ENCODE measurements around the gene ICAM2. TPM values are rescaled to one million over a fixed set of nuclear protein-coding genes. Genes with fewer than 3 reads are reported as not detected.

The ICAM2 gene
- total and polyA plus RNA-seq, 2 donors (not counting 1 experiment from before 2014, with no cell fraction given) = 48.7 to 149 TPM

DNA sequence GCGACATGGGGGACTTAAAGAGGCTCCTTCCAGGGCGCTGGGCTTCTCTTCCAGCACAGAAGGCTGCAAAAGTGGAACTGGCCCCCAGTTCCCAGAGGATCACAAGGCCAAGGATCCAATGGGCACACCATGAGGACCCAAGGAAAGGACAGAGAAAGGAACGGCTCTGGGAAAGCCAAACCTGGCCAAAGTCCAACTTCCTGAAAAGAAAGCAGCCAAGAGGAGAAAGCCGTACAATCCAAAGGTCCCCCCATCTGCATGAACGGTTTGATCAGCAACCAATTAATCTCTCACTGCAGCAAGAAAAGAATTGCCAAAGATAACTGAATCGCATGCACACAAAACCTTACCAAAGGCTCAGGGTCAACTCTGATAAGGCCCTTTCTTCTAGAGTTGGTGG lies 19.8 kb upstream of the ICAM2 start:
- CTCF ChIA-PET = interaction anchor here (1.5 kb wide), 1 partner anchor 12 kb away, joined by 4 read pairs; no protein-coding TSS in a partner anchor
- H3K27me3 Mint-ChIP-seq = no peaks in the 10 kb centered on the region
- no peak overlapping the region for H3K27ac Mint-ChIP-seq
- Histone ChIP-seq H3K4me3 (ENCODE audit: control extremely low read depth in 1 of 5, extremely low read depth in 1 of 5, insufficient read depth in 1 of 5, low read depth in 2 of 5, low read length in 4 of 5) (no peak overlapping the region), H3K36me3 (replicated peaks in 1 of 2; ENCODE audit: control extremely low read depth in 1 of 2, control insufficient read depth in 1 of 2, extremely low read depth in 1 of 2, insufficient read depth in 2 of 2, low read length in 1 of 2) (peaks cover 0 to 9% of the 10 kb centered on the region in 2 experiments), H4K20me1 (ENCODE audit: control insufficient read depth, insufficient read depth, low read length, poor library complexity, severe bottlenecking) (no peaks in the 10 kb centered on the region), H3K4me1 (ENCODE audit: control insufficient read depth in 2 of 2, insufficient read depth in 2 of 2, low read length in 2 of 2) (no peaks in the 10 kb centered on the region), H3K4me2 (replicated peaks; ENCODE audit: low read depth, low read length, poor library complexity, severe bottlenecking) (no peak overlapping the region), H3K79me2 (ENCODE audit: control insufficient read depth, insufficient read depth, low read length) (no peaks in the 10 kb centered on the region), H2AFZ (ENCODE audit: insufficient read depth, low read depth, low read length, poor library complexity, severe bottlenecking) (no peak overlapping the region), H3K9me3 (ENCODE audit: control extremely low read depth in 1 of 3, control insufficient read depth in 2 of 3, insufficient read depth in 1 of 3, low read length in 2 of 3) (no peaks in the 10 kb centered on the region), H3K27me3 (replicated peaks in 1 of 4; ENCODE audit: control extremely low read depth in 1 of 4, control insufficient read depth in 3 of 4, insufficient read depth in 4 of 4, low read length in 3 of 4) (no peaks in the 10 kb centered on the region), H3K27ac (ENCODE audit: low read length in 2 of 2) (no peak overlapping the region), H3K9ac (ENCODE audit: low read length) (no peak overlapping the region)
- DNase-seq (no peak), ATAC-seq (ENCODE audit: low read depth) (no peak)
- H3K4me1 Mint-ChIP-seq = no peaks in the 10 kb centered on the region
- 97% methylated on average over 3 of the region's 6 CpGs for WGBS (ENCODE audit: insufficient coverage)
- intact Hi-C loops (cut with micrococcal nuclease) = no loop called here
- no peaks in the 10 kb centered on the region for H3K9me3 Mint-ChIP-seq (ENCODE audit: insufficient read depth)
- POLR2A ChIA-PET = no interaction called here
- H3K4me3 Mint-ChIP-seq = no peak overlapping the region
- TF ChIP-seq, protein P1, sequence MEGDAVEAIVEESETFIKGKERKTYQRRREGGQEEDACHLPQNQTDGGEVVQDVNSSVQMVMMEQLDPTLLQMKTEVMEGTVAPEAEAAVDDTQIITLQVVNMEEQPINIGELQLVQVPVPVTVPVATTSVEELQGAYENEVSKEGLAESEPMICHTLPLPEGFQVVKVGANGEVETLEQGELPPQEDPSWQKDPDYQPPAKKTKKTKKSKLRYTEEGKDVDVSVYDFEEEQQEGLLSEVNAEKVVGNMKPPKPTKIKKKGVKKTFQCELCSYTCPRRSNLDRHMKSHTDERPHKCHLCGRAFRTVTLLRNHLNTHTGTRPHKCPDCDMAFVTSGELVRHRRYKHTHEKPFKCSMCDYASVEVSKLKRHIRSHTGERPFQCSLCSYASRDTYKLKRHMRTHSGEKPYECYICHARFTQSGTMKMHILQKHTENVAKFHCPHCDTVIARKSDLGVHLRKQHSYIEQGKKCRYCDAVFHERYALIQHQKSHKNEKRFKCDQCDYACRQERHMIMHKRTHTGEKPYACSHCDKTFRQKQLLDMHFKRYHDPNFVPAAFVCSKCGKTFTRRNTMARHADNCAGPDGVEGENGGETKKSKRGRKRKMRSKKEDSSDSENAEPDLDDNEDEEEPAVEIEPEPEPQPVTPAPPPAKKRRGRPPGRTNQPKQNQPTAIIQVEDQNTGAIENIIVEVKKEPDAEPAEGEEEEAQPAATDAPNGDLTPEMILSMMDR (IDR thresholded peaks at IDR 0.05) = no peak
- no peak for TF ChIP-seq EZH2 (IDR thresholded peaks at IDR 0.05; ENCODE audit: borderline replicate concordance, insufficient read depth, low read depth, low read length, poor library complexity, severe bottlenecking)

DNA sequence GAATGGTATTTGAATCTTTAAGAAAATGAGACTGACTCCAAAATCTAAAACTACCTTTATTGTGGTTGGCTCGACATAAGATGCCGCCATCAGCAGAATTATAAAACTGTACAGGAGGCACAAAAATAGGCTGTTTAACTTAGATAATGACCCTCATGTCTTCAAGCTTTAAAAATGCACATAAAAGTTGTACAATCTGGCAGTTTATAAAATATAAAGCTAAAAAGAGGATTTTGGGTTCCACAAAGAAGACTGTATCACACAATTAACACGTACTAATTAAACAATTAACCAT lies 18.6 kb upstream of the ICAM2 start:
- no peak overlapping the region for H3K4me3 Mint-ChIP-seq
- H3K9me3 Mint-ChIP-seq (ENCODE audit: insufficient read depth) = no peaks in the 10 kb centered on the region
- H3K27me3 ChIP-seq (replicated peaks in 1 of 4; ENCODE audit: control extremely low read depth in 1 of 4, control insufficient read depth in 3 of 4, insufficient read depth in 4 of 4, low read length in 3 of 4) = no peaks in the 10 kb centered on the region
- no peak overlapping the region for H3K4me3 ChIP-seq (ENCODE audit: control extremely low read depth in 1 of 5, extremely low read depth in 1 of 5, insufficient read depth in 1 of 5, low read depth in 2 of 5, low read length in 4 of 5)
- ATAC-seq (ENCODE audit: low read depth) = no peak
- H3K9ac ChIP-seq (ENCODE audit: low read length) = no peak overlapping the region
- no peaks in the 10 kb centered on the region for H3K79me2 ChIP-seq (ENCODE audit: control insufficient read depth, insufficient read depth, low read length)
- DNase-seq = no peak
- H3K27me3 Mint-ChIP-seq = no peaks in the 10 kb centered on the region
- H2AFZ ChIP-seq (ENCODE audit: insufficient read depth, low read depth, low read length, poor library complexity, severe bottlenecking) = no peak overlapping the region
- H3K4me2 ChIP-seq (replicated peaks; ENCODE audit: low read depth, low read length, poor library complexity, severe bottlenecking) = no peak overlapping the region
- no peaks in the 10 kb centered on the region for H3K4me1 ChIP-seq (ENCODE audit: control insufficient read depth in 2 of 2, insufficient read depth in 2 of 2, low read length in 2 of 2)
- H3K4me1 Mint-ChIP-seq = no peaks in the 10 kb centered on the region
- TF ChIP-seq, protein P1 (IDR thresholded peaks at IDR 0.05) = no peak
- TF ChIP-seq EZH2 (IDR thresholded peaks at IDR 0.05; ENCODE audit: borderline replicate concordance, insufficient read depth, low read depth, low read length, poor library complexity, severe bottlenecking) = no peak
- intact Hi-C loops (cut with micrococcal nuclease) = no loop called here
- H4K20me1 ChIP-seq (ENCODE audit: control insufficient read depth, insufficient read depth, low read length, poor library complexity, severe bottlenecking) = no peaks in the 10 kb centered on the region
- ChIA-PET POLR2A (no interaction called here), CTCF (interaction anchor here (0.8 to 1.1 kb wide), 3 partner anchors 10 to 137 kb away, joined by 4 to 5 read pairs (median 4); no protein-coding TSS in a partner anchor)
- WGBS (ENCODE audit: insufficient coverage) = no CpG with 5 or more reads among the region's 3 CpGs
- no peaks in the 10 kb centered on the region for H3K9me3 ChIP-seq (ENCODE audit: control extremely low read depth in 1 of 3, control insufficient read depth in 2 of 3, insufficient read depth in 1 of 3, low read length in 2 of 3)
- no peak overlapping the region for H3K27ac ChIP-seq (ENCODE audit: low read length in 2 of 2)
- H3K27ac Mint-ChIP-seq = no peak overlapping the region
- no peaks in the 10 kb centered on the region for H3K36me3 ChIP-seq (replicated peaks in 1 of 2; ENCODE audit: control extremely low read depth in 1 of 2, control insufficient read depth in 1 of 2, extremely low read depth in 1 of 2, insufficient read depth in 2 of 2, low read length in 1 of 2)
